Right cardiac atrium (tissue), 5 donors: Measurements from ENCODE around the gene ADAMTS15. TPM values are rescaled to one million over a fixed set of nuclear protein-coding genes. Genes with fewer than 3 reads are reported as not detected.
A peak's percentile ranks its signal among the peaks of the same experiment; 100 is the strongest.

Experiments
- ATAC-seq, 2 donors: fragments of 200-7000 bp; cut with Tn5 transposase; one replicate each; pipeline versions ENCODE4 v1.8.0 to v1.9.1; 2020; ENCODE audit warnings: moderate library complexity in 2 of 2, mild to moderate bottlenecking in 1 of 2
- DNase-seq, 3 donors: peaks; one replicate each; pipeline ENCODE4 v3.0.0-alpha.2; 2020
- H3K27ac ChIP-seq: one replicate; pipeline ENCODE4 v1.5.1; 2013; ENCODE audit warnings: mild to moderate bottlenecking, low read length, control low read depth, moderate library complexity
- H3K27me3 ChIP-seq: one replicate; pipeline ENCODE4 v1.6.1; 2013; ENCODE audit not compliant: control insufficient read depth, insufficient read depth
- H3K4me1 ChIP-seq: one replicate; pipeline ENCODE4 v1.6.1; 2013; ENCODE audit warnings: low read length; ENCODE audit not compliant: control insufficient read depth, insufficient read depth
- H3K4me3 ChIP-seq: one replicate; pipeline ENCODE4 v1.5.1; 2013; ENCODE audit warnings: low read length, control low read depth
- H3K9me3 ChIP-seq: one replicate; pipeline ENCODE4 v1.6.1; 2013; ENCODE audit warnings: low read length; ENCODE audit not compliant: control insufficient read depth
- WGBS: extraction: QIAGEN DNeasy Blood & Tissue Kit; methylation state at CpG from one replicate; pipeline ENCODE4 v1.1.7; 2013; 5-methylcytosine and 5-hydroxymethylcytosine counted together
- intact Hi-C, 4 donors: fragments of 100-400 bp; cut with DNase I; formaldehyde crosslinking; loops; one replicate each; pipeline versions ENCODE4 v1.11.0 to v1.14.0; 2022 to 2023
- polyA plus RNA-seq: library from polyadenylated mRNA; stranded (reverse); fragments of 200-250 nt; gene quantifications from one replicate; pipeline ENCODE4 v1.2.3, GENCODE V29; 2013
- total RNA-seq, 4 donors: library from RNA; stranded (reverse); fragmentation: NEBNext Ultra II Directional; extraction: Animal tissue kit (Norgen Biotek cat#: 25700); gene quantifications; one replicate each; pipeline ENCODE4 v1.2.1, GENCODE V29; 2021
- donor health status: healthy with polysubstance abuse.
- donor health status: DM: no; HTN: yes; CAD: no.
- donor health status: DM: no; HTN: no; CAD: no.
- donor health status: DM: no; HTN: yes; CAD: no; lungs with severe emphysema.
- donor health status: DM: yes; HTN: yes; CAD: no.

The ADAMTS15 gene
- total and polyA plus RNA-seq, 5 donors = 13.4 to 30.2 (median 30.0) TPM

GRCh38 chr11:130451231-130452019 is 3.0 kb downstream of the ADAMTS15 start:
- DNase-seq (peak in 2 of 3 donors; percentile 56 to 61), ATAC-seq (peak; percentile 4 to 46)
- intact Hi-C loops = loop anchor here (2.0 to 10.0 kb wide), 5 partner anchors 71 to 275 kb away; no protein-coding TSS in a partner anchor
- H3K4me3 ChIP-seq = peak overlapping the region; percentile 70
- no peaks in the 10 kb centered on the region for H3K27me3 ChIP-seq
- H3K9me3 ChIP-seq = no peaks in the 10 kb centered on the region
- H3K27ac ChIP-seq = peak overlapping the region; percentile 82
- peaks cover 3% of the 10 kb centered on the region for H3K4me1 ChIP-seq
- 40% methylated on average over 6 of the region's 6 CpGs for WGBS

DNA sequence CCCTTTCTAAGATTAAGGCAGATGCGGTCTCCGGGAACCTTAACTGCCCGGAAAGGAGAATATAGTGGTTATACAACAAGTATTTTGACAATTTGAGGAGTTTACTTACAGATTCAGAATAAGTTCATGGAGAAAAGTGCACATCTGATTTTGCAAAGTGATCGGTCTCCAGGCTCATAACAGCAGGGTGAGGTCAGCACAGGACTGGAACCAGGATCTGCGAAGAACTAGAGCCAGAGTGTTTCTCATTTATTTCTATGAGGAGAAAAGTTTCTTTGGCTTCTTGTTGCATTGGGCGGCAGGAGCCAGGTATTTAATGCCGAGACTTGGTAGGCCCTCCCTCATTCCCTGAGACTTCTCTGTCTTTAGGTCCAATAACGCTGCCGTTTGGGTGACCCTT is 3.7 kb downstream of the ADAMTS15 start:
- 63% methylated on average over 9 of the region's 9 CpGs for WGBS
- intact Hi-C loops = loop anchor here in 3 of 4 donors (5.0 to 10.0 kb wide), 4 partner anchors 70 to 203 kb away; no protein-coding TSS in a partner anchor
- ATAC-seq (no peak), DNase-seq (peak in 1 of 3 donors; percentile 13)
- H3K9me3 ChIP-seq = no peaks in the 10 kb centered on the region
- H3K27ac ChIP-seq = peak overlapping the region; percentile 82
- H3K4me3 ChIP-seq = peak overlapping the region; percentile 70
- peaks cover 3% of the 10 kb centered on the region for H3K4me1 ChIP-seq
- H3K27me3 ChIP-seq = no peaks in the 10 kb centered on the region

- H3K9me3 ChIP-seq = no peaks in the 10 kb centered on the region
- ATAC-seq (no peak), DNase-seq (peak in 2 of 3 donors; percentile 61 to 71)
- H3K27ac ChIP-seq = peak overlapping the region; percentile 28
- intact Hi-C loops = loop anchor here in 3 of 4 donors (5.0 to 10.0 kb wide), 4 partner anchors 69 to 202 kb away; no protein-coding TSS in a partner anchor
- H3K4me3 ChIP-seq = no peak overlapping the region
- peaks cover 3% of the 10 kb centered on the region for H3K4me1 ChIP-seq
- no peaks in the 10 kb centered on the region for H3K27me3 ChIP-seq
- WGBS = 31% methylated on average over 6 of the region's 6 CpGs
Observed at GRCh38 chr11:130452940-130453339, 4.5 kb downstream of the ADAMTS15 start.

DNA sequence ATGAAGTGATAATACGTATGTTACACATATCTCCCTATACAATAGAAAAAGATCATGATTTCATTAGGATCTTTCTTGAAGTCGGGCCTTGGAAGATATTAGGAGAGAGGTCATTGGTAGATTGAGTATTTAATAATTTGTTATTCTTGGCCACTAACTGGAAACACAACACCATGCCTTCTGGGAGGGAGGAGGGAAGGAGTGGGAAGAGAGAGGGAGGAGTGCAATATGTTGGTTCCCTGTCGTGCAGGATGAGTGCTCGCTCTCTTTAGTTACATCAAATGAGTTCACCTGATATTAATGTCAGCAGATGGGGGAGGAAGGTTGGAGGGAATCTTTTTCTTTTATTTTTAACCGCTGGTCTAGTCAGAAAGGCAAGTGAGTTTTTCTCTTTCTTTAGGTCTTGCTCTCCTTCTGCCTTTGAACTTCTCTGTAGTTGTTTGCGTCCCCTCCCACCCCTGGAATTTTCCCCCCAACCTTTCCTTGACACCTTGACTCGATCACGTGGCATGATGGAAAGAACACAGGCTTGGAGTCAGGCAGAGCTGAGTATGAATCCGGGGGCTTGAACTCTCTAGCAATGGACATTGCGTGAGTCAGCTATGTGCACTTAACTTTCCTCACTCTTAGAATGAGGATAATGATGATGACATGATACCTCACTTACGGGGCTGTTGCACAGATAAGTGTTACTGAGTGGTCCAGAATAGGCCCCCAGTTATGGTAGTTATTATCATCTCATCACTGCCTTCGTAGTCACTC is 6.2 kb downstream of the ADAMTS15 start:
- Histone ChIP-seq H3K4me3 (peak overlapping the region; percentile 26), H3K4me1 (peaks cover 3% of the 10 kb centered on the region), H3K27me3 (no peaks in the 10 kb centered on the region), H3K27ac (peak overlapping the region; percentile 57), H3K9me3 (no peaks in the 10 kb centered on the region)
- peak in 1 of 2 donors; percentile 30 for ATAC-seq
- peak in 1 of 3 donors; percentile 22 for DNase-seq
- intact Hi-C loops = loop anchor here in 3 of 4 donors (5.0 to 10.0 kb wide), 4 partner anchors 68 to 200 kb away; no protein-coding TSS in a partner anchor
- WGBS = 36% methylated on average over 12 of the region's 12 CpGs

DNA sequence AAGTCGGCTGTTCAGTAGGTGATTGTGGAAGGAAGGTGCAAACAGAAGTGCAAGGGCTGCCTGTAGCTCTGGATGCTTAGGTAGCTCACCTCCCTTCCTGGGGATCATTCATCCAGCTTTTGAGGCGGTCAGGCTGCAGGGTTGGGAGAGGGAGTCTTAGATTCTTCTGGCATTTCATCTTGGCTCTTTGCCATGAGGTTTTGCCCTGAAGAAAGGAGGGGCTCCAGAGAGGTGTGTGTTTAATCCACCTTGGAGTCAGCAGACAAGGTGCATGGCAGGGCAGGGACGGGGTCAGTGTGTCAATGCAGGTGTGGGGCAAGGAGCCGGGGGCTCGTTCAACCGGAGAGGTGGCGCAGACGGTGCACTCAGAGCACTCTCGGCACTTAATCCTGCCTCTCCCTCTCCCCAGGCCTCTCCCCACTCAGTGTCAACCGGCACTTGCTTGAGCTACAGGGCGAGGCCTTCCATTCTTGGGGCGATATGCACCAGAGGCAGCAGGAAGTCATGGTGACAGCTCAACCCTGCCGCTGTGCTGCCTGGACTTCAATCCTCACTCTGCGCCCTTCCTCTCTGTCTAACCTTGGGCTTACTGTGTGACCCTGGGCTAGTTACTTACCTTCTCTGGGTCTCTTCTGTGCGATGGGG is 7.2 kb downstream of the ADAMTS15 start:
- peak overlapping the region; percentile 21 for H3K27ac ChIP-seq

GRCh38 chr11:130456286-130456685 is 7.8 kb downstream of the ADAMTS15 start:
- Histone ChIP-seq H3K27me3 (no peaks in the 10 kb centered on the region), H3K4me1 (peaks cover 3% of the 10 kb centered on the region), H3K4me3 (no peak overlapping the region), H3K9me3 (no peaks in the 10 kb centered on the region), H3K27ac (no peak overlapping the region)
- ATAC-seq (no peak), DNase-seq (no peak)
- 76% methylated on average over 3 of the region's 3 CpGs for WGBS
- intact Hi-C loops = loop anchor here in 3 of 4 donors (10.0 kb wide), 3 partner anchors 69 to 199 kb away; no protein-coding TSS in a partner anchor

More for the DNA sequence above, 7.2 kb downstream of the ADAMTS15 start:
- Histone ChIP-seq H3K4me3 (no peak overlapping the region), H3K27me3 (no peaks in the 10 kb centered on the region), H3K4me1 (peaks cover 3% of the 10 kb centered on the region), H3K9me3 (no peaks in the 10 kb centered on the region)
- DNase-seq (peak in 1 of 3 donors; percentile 51), ATAC-seq (no peak)
- WGBS = 66% methylated on average over 15 of the region's 15 CpGs
- intact Hi-C loops = loop anchor here in 3 of 4 donors (10.0 kb wide), 3 partner anchors 69 to 199 kb away; no protein-coding TSS in a partner anchor

DNA sequence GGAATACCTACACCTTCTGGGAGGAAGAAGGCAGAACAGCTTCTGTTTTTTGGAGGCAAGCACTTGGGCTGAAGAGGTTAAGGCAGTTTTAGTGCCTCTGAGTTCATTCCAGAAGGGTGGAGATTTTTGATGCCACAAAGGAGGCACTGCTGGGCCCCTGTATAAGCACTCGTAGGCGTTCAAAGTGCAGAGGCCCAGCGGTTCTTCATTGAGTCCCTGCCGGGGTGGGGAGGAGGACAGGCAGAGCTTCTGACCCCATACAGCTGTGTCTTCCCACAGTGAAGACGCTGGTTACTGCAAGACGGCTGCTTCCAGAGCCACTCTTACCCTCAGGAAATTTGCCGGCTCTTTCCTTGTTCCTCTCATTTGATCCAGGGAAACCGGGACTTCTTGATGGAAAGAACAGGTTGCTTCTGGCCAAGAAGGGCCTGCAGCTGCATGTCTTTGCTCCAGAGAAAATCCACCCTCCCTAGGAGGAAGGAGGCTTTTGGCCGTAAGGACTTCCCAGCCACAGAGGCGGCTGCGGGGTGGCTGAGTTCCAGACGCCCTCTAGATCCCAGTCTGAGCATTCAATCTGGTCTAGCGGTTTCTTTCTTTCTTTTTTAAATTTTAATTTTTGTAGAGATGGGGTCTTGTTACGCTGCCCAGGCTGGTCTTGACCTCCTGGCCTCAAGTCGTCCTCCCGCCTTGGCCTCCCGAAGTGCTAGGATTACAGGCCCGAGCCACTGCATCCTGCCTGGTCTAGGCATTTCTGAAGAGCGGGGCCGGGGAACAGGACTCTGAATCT is 9.4 kb downstream of the ADAMTS15 start:
- no peaks in the 10 kb centered on the region for H3K9me3 ChIP-seq
- peak in 1 of 2 donors; percentile 36 for ATAC-seq
- H3K4me3 ChIP-seq = no peak overlapping the region
- H3K27ac ChIP-seq = peak overlapping the region; percentile 55
- DNase-seq = peak; percentile 55 to 85 (median 82)
- H3K27me3 ChIP-seq = no peaks in the 10 kb centered on the region
- 53% methylated on average over 20 of the region's 20 CpGs for WGBS
- peaks cover 2% of the 10 kb centered on the region for H3K4me1 ChIP-seq
- intact Hi-C loops = loop anchor here in 3 of 4 donors (10.0 kb wide), 3 partner anchors 67 to 197 kb away; no protein-coding TSS in a partner anchor

- 42% methylated on average over 4 of the region's 4 CpGs for WGBS
- Histone ChIP-seq H3K4me3 (no peak overlapping the region), H3K27me3 (no peaks in the 10 kb centered on the region), H3K27ac (peak overlapping the region; percentile 53), H3K4me1 (peaks cover 2% of the 10 kb centered on the region), H3K9me3 (no peaks in the 10 kb centered on the region)
- intact Hi-C loops = loop anchor here in 3 of 4 donors (10.0 kb wide), 3 partner anchors 66 to 196 kb away; no protein-coding TSS in a partner anchor
- DNase-seq = no peak
- peak in 1 of 2 donors; percentile 2 for ATAC-seq
Observed at GRCh38 chr11:130458410-130458729, 9.9 kb downstream of the ADAMTS15 start.

DNA sequence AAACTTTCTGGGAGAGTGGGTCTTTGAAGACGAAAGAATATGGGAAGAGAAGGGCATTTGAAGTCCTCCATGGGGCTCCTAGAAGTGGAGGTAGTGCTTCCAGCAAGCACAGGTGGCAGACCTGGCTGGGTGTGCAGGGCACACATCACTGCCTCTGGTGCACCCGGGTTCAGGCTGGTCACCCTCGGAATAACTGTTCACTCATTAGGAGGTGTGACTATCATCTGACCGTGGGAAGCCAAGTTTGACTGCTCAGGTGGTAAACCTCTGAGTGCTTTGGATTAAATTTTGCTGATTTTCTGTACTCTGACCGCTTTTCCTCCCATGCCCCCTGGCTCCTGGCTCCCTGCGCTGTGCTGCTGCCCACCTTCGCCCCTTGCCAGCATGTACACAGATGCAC is 11.1 kb downstream of the ADAMTS15 start:
- Histone ChIP-seq H3K27ac (no peak overlapping the region), H3K27me3 (no peaks in the 10 kb centered on the region), H3K4me1 (peaks cover 2% of the 10 kb centered on the region), H3K4me3 (no peak overlapping the region), H3K9me3 (no peaks in the 10 kb centered on the region)
- ATAC-seq = no peak
- 88% methylated on average over 7 of the region's 7 CpGs for WGBS
- intact Hi-C loops = loop anchor here in 3 of 4 donors (10.0 kb wide), 3 partner anchors 65 to 195 kb away; no protein-coding TSS in a partner anchor
- DNase-seq = peak in 1 of 3 donors; percentile 22
